Measurements from ENCODE around the gene ATP10D. TPM values are rescaled to one million over a fixed set of nuclear protein-coding genes. Genes with fewer than 3 reads are reported as not detected.

ATP10D gene
- polyA plus RNA-seq, 1 of the 3 experiments (the other 2 are of a cell fraction): 7.9 TPM

GRCh38 chr4:47612116-47613023, 127.3 kb downstream of the ATP10D start (continued):
- no peak for TF ChIP-seq GABPA (IDR thresholded peaks at IDR 0.05; ENCODE audit: low read depth)
- peak; percentile 64 for TF ChIP-seq NFIC (IDR thresholded peaks at IDR 0.05; ENCODE audit: borderline replicate concordance)
- peak; percentile 9; the same call in 1 of the 2 replicates for TF ChIP-seq ELF1 (IDR thresholded peaks at IDR 0.05)
- TF ChIP-seq TCF12 (IDR thresholded peaks at IDR 0.05): peak; percentile 72
- TF ChIP-seq RCOR1 (IDR thresholded peaks at IDR 0.05; ENCODE audit: low read length): no peak
- no peak for TF ChIP-seq YY1 (IDR thresholded peaks at IDR 0.05; ENCODE audit: low read depth)
- no peak; a peak in 1 of 4 replicates for TF ChIP-seq EP300 (IDR thresholded peaks at IDR 0.05; ENCODE audit: borderline replicate concordance in 1 of 2, low read depth in 1 of 2, low read length in 1 of 2)
- TF ChIP-seq TAF1 (IDR thresholded peaks at IDR 0.05; ENCODE audit: borderline replicate concordance, low read depth, low read length): no peak
- TF ChIP-seq RAD21 (IDR thresholded peaks at IDR 0.05; ENCODE audit: low read length): no peak
- TF ChIP-seq MXI1 (IDR thresholded peaks at IDR 0.05; ENCODE audit: low read depth, low read length): no peak
- no peak for TF ChIP-seq EZH2phosphoT487 (IDR thresholded peaks at IDR 0.05; ENCODE audit: borderline replicate concordance, low read depth)
- TF ChIP-seq RXRA (IDR thresholded peaks at IDR 0.05; ENCODE audit: borderline replicate concordance, low read depth): peak; percentile 32; the same call in 1 of the 2 replicates

GRCh38 chr4:47615385-47615784, 130.3 kb downstream of the ATP10D start:
- Histone ChIP-seq H3F3A (replicated peaks; ENCODE audit: insufficient read depth) (peaks cover 22% of the 10 kb centered on the region), H3K4me2 (0 out of 2 replicates have a peak overlapping the region, but pooled peaks have one; percentile 37), H3K27ac (ENCODE audit: low read depth in 2 of 2, low read length in 1 of 2) (peak overlapping the region in 1 of 2 experiments; percentile 69; a peak in 2 of 4 replicates), H3K36me3 (replicated peaks in 1 of 2; ENCODE audit: control insufficient read depth in 1 of 2, insufficient read depth in 2 of 2, low read length in 1 of 2) (no peaks in the 10 kb centered on the region), H3K4me3 (ENCODE audit: low read depth in 2 of 2, low read length in 1 of 2) (no peak overlapping the region), H3K4me1 (ENCODE audit: control insufficient read depth in 1 of 2, insufficient read depth in 2 of 2, low read depth in 1 of 2, low read length in 1 of 2) (peaks cover 0 to 15% of the 10 kb centered on the region in 2 experiments; a peak in 1 of 4 replicates), H2AFZ (ENCODE audit: low read depth) (peak overlapping the region; percentile 66; the same call in 1 of the 2 replicates), H3K79me2 (ENCODE audit: insufficient read depth) (no peaks in the 10 kb centered on the region), H4K20me1 (ENCODE audit: insufficient read depth) (no peaks in the 10 kb centered on the region), H3K9ac (0 out of 2 replicates have a peak overlapping the region, but pooled peaks have one; percentile 29), H3K27me3 (ENCODE audit: insufficient read depth) (no peaks in the 10 kb centered on the region), H3K9me3 (no peaks in the 10 kb centered on the region), H3K9me2 (no peaks in the 10 kb centered on the region)
- 18% methylated on average over 4 of the region's 4 CpGs for WGBS (ENCODE audit: low lambda C conversion rate)
- ChIA-PET CTCF (interaction anchor here (1.0 kb wide), 1 partner anchor 50 kb away, joined by 3 read pairs; no protein-coding TSS in a partner anchor), POLR2A (no interaction called here)
- TF ChIP-seq POLR2AphosphoS5 (IDR thresholded peaks at IDR 0.05; ENCODE audit: low read depth, low read length): peak; percentile 22; the same call in 1 of the 2 replicates
- peak; percentile 60 for TF ChIP-seq NFIC (IDR thresholded peaks at IDR 0.05; ENCODE audit: borderline replicate concordance)
- no peak for TF ChIP-seq NRF1 (IDR thresholded peaks at IDR 0.05; ENCODE audit: low read depth, low read length)
- no peak for DNase-seq

GRCh38 chr4:47617607-47618006, 132.5 kb downstream of the ATP10D start:
- ChIA-PET POLR2A (no interaction called here), CTCF (no interaction called here)
- H3K9ac ChIP-seq: no peak overlapping the region
- H3K4me3 ChIP-seq (ENCODE audit: low read depth in 2 of 2, low read length in 1 of 2): no peak overlapping the region
- H3K27ac ChIP-seq (ENCODE audit: low read depth in 2 of 2, low read length in 1 of 2): no peak overlapping the region
- H3K9me2 ChIP-seq: no peaks in the 10 kb centered on the region
- TF ChIP-seq NRF1 (IDR thresholded peaks at IDR 0.05; ENCODE audit: low read depth, low read length) (no peak), USF2 (IDR thresholded peaks at IDR 0.05; ENCODE audit: borderline replicate concordance, low read depth, low read length) (no peak)
- H4K20me1 ChIP-seq (ENCODE audit: insufficient read depth): no peaks in the 10 kb centered on the region
- H3K79me2 ChIP-seq (ENCODE audit: insufficient read depth): no peaks in the 10 kb centered on the region
- H3K4me2 ChIP-seq: no peak overlapping the region
- DNase-seq: no peak
- peaks cover 10% of the 10 kb centered on the region for H3F3A ChIP-seq (replicated peaks; ENCODE audit: insufficient read depth)
- H2AFZ ChIP-seq (ENCODE audit: low read depth): no peak overlapping the region
- 0 out of 4 replicates have a peak, but pooled peaks cover 0 to 5% of the 10 kb centered on the region in 2 experiments for H3K4me1 ChIP-seq (ENCODE audit: control insufficient read depth in 1 of 2, insufficient read depth in 2 of 2, low read depth in 1 of 2, low read length in 1 of 2)
- no peaks in the 10 kb centered on the region for H3K9me3 ChIP-seq
- H3K36me3 ChIP-seq (replicated peaks in 1 of 2; ENCODE audit: control insufficient read depth in 1 of 2, insufficient read depth in 2 of 2, low read length in 1 of 2): no peaks in the 10 kb centered on the region
- H3K27me3 ChIP-seq (ENCODE audit: insufficient read depth): no peaks in the 10 kb centered on the region
